Measurements from ENCODE around the gene PTPRT. TPM values are rescaled to one million over a fixed set of nuclear protein-coding genes. Genes with fewer than 3 reads are reported as not detected.

Gene PTPRT
- total and polyA plus RNA-seq, 2 donors (not counting 1 experiment from before 2014, with no cell fraction given): not detected

- H3K79me2 ChIP-seq (ENCODE audit: control insufficient read depth, insufficient read depth, low read length): no peaks in the 10 kb centered on the region
- TF ChIP-seq EZH2 (IDR thresholded peaks at IDR 0.05; ENCODE audit: low read length, missing control alignments): no peak
- no peak for TF ChIP-seq CTCF (conservative IDR thresholded peaks at IDR 0.05 in 1 of 2, IDR thresholded peaks at IDR 0.05 in 1 of 2; ENCODE audit: low read depth in 1 of 2, low read length in 2 of 2)
- no peaks in the 10 kb centered on the region for H3K4me1 ChIP-seq (ENCODE audit: control insufficient read depth, extremely low read depth, insufficient read depth, low read length)
- H2AFZ ChIP-seq (ENCODE audit: low read length): no peak overlapping the region
- no peak for DNase-seq (ENCODE audit: low read depth in 2 of 2)
- H3K4me3 ChIP-seq (replicated peaks in 1 of 4; ENCODE audit: control extremely low read depth in 1 of 4, insufficient read depth in 1 of 4, low read depth in 3 of 4, low read length in 4 of 4): no peak overlapping the region
- no peaks in the 10 kb centered on the region for H3K36me3 ChIP-seq (ENCODE audit: control insufficient read depth, insufficient read depth, low read length)
- H4K20me1 ChIP-seq (ENCODE audit: control insufficient read depth, extremely low read depth, insufficient read depth, low read length): no peaks in the 10 kb centered on the region
- H3K9me3 ChIP-seq (ENCODE audit: control insufficient read depth, insufficient read depth, low read depth, low read length): no peaks in the 10 kb centered on the region
- no peaks in the 10 kb centered on the region for H3K27me3 ChIP-seq (ENCODE audit: control insufficient read depth, insufficient read depth, low read length)
- no peak overlapping the region for H3K27ac ChIP-seq (ENCODE audit: insufficient read depth, low read length)
- H3K4me2 ChIP-seq (ENCODE audit: extremely low read depth, insufficient read depth, low read length): no peak overlapping the region
- no peak overlapping the region for H3K9ac ChIP-seq (ENCODE audit: insufficient read depth, low read length)
Observed at GRCh38 chr20:43029176-43029575, 160.5 kb downstream of the PTPRT start.

GRCh38 chr20:43028470-43028869 lies 161.2 kb downstream of the PTPRT start:
- no peaks in the 10 kb centered on the region for H3K79me2 ChIP-seq (ENCODE audit: control insufficient read depth, insufficient read depth, low read length)
- no peaks in the 10 kb centered on the region for H3K36me3 ChIP-seq (ENCODE audit: control insufficient read depth, insufficient read depth, low read length)
- TF ChIP-seq CTCF (conservative IDR thresholded peaks at IDR 0.05 in 1 of 2, IDR thresholded peaks at IDR 0.05 in 1 of 2; ENCODE audit: low read depth in 1 of 2, low read length in 2 of 2) (no peak), EZH2 (IDR thresholded peaks at IDR 0.05; ENCODE audit: low read length, missing control alignments) (no peak)
- H3K27ac ChIP-seq (ENCODE audit: insufficient read depth, low read length): no peak overlapping the region
- no peak overlapping the region for H3K9ac ChIP-seq (ENCODE audit: insufficient read depth, low read length)
- no peaks in the 10 kb centered on the region for H3K4me1 ChIP-seq (ENCODE audit: control insufficient read depth, extremely low read depth, insufficient read depth, low read length)
- no peak overlapping the region for H2AFZ ChIP-seq (ENCODE audit: low read length)
- no peaks in the 10 kb centered on the region for H4K20me1 ChIP-seq (ENCODE audit: control insufficient read depth, extremely low read depth, insufficient read depth, low read length)
- no peaks in the 10 kb centered on the region for H3K9me3 ChIP-seq (ENCODE audit: control insufficient read depth, insufficient read depth, low read depth, low read length)
- H3K4me3 ChIP-seq (replicated peaks in 1 of 4; ENCODE audit: control extremely low read depth in 1 of 4, insufficient read depth in 1 of 4, low read depth in 3 of 4, low read length in 4 of 4): no peak overlapping the region
- no peaks in the 10 kb centered on the region for H3K27me3 ChIP-seq (ENCODE audit: control insufficient read depth, insufficient read depth, low read length)
- no peak overlapping the region for H3K4me2 ChIP-seq (ENCODE audit: extremely low read depth, insufficient read depth, low read length)
- no peak for DNase-seq (ENCODE audit: low read depth in 2 of 2)

- Histone ChIP-seq H4K20me1 (ENCODE audit: control insufficient read depth, extremely low read depth, insufficient read depth, low read length) (no peaks in the 10 kb centered on the region), H3K9me3 (ENCODE audit: control insufficient read depth, insufficient read depth, low read depth, low read length) (no peaks in the 10 kb centered on the region), H3K27ac (ENCODE audit: insufficient read depth, low read length) (no peak overlapping the region), H3K4me1 (ENCODE audit: control insufficient read depth, extremely low read depth, insufficient read depth, low read length) (no peaks in the 10 kb centered on the region), H3K27me3 (ENCODE audit: control insufficient read depth, insufficient read depth, low read length) (no peaks in the 10 kb centered on the region), H3K79me2 (ENCODE audit: control insufficient read depth, insufficient read depth, low read length) (no peaks in the 10 kb centered on the region), H3K9ac (ENCODE audit: insufficient read depth, low read length) (no peak overlapping the region), H3K36me3 (ENCODE audit: control insufficient read depth, insufficient read depth, low read length) (no peaks in the 10 kb centered on the region), H3K4me3 (replicated peaks in 1 of 4; ENCODE audit: control extremely low read depth in 1 of 4, insufficient read depth in 1 of 4, low read depth in 3 of 4, low read length in 4 of 4) (no peak overlapping the region), H2AFZ (ENCODE audit: low read length) (no peak overlapping the region), H3K4me2 (ENCODE audit: extremely low read depth, insufficient read depth, low read length) (no peak overlapping the region)
- TF ChIP-seq EZH2 (IDR thresholded peaks at IDR 0.05; ENCODE audit: low read length, missing control alignments): no peak
- no peak for TF ChIP-seq CTCF (conservative IDR thresholded peaks at IDR 0.05 in 1 of 2, IDR thresholded peaks at IDR 0.05 in 1 of 2; ENCODE audit: low read depth in 1 of 2, low read length in 2 of 2)
- no peak for DNase-seq (ENCODE audit: low read depth in 2 of 2)
Observed at GRCh38 chr20:43023836-43024235, 165.9 kb downstream of the PTPRT start.
